ENCODE data around the gene ERVK3-1. TPM values are rescaled to one million over a fixed set of nuclear protein-coding genes. Genes with fewer than 3 reads are reported as not detected.

Gene ERVK3-1
- total RNA-seq, 1 donor from 2014 or later, result 36.2 TPM

DNA sequence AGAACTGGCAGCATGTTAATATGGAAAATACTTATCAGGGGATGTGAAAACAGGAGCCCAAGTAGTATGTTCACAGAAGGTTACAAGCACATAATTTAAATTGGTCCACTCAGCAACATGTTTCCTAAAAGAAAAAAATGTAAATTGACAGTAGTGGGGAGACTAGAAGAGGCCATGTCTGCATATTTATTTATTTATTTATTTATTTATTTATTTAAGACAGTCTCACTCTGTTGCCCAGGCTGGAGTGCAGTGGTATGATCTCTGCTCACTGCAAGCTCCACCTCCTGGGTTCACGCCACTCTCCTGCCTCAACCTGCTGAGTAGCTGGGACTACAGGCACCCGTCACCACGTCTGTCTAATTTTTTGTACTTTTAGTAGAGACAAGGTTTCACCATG, 40.1 kb upstream of the ERVK3-1 start:
- Mint-ChIP-seq H3K4me1 (ENCODE audit: unreplicated experiment) (no peaks in the 10 kb centered on the region), H3K4me3 (ENCODE audit: unreplicated experiment) (no peak overlapping the region), H3K36me3 (ENCODE audit: unreplicated experiment) (peaks cover 59% of the 10 kb centered on the region), H3K9me3 (ENCODE audit: unreplicated experiment) (peaks cover 13% of the 10 kb centered on the region), H3K27ac (ENCODE audit: unreplicated experiment) (no peak overlapping the region), H3K27me3 (ENCODE audit: unreplicated experiment) (no peaks in the 10 kb centered on the region)
- TF ChIP-seq, protein P1, sequence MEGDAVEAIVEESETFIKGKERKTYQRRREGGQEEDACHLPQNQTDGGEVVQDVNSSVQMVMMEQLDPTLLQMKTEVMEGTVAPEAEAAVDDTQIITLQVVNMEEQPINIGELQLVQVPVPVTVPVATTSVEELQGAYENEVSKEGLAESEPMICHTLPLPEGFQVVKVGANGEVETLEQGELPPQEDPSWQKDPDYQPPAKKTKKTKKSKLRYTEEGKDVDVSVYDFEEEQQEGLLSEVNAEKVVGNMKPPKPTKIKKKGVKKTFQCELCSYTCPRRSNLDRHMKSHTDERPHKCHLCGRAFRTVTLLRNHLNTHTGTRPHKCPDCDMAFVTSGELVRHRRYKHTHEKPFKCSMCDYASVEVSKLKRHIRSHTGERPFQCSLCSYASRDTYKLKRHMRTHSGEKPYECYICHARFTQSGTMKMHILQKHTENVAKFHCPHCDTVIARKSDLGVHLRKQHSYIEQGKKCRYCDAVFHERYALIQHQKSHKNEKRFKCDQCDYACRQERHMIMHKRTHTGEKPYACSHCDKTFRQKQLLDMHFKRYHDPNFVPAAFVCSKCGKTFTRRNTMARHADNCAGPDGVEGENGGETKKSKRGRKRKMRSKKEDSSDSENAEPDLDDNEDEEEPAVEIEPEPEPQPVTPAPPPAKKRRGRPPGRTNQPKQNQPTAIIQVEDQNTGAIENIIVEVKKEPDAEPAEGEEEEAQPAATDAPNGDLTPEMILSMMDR (IDR thresholded peaks at IDR 0.05), result no peak
- DNase-seq (ENCODE audit: extremely low spot score, unreplicated experiment), result no peak

DNA sequence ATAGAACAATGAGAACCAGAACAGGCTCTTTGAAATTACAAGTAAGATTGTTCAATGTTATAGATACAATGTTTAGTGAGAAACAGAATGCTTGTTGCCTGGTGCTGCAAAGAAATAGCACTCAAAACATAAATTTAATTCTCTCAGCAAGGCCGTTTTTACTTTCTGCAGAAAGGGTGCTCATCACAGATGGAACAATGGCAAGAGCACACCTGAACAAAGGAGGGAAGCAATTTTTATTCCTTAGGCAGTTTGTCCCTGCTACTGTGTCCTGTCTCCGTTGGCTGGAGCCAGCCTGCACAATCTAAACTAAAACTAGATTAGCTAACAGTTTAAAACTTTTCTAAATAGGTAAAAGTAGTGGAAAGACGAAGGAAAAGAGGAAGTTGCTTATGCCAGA, 36.8 kb upstream of the ERVK3-1 start:
- Mint-ChIP-seq H3K4me1 (ENCODE audit: unreplicated experiment) (no peaks in the 10 kb centered on the region), H3K9me3 (ENCODE audit: unreplicated experiment) (peaks cover 5% of the 10 kb centered on the region), H3K36me3 (ENCODE audit: unreplicated experiment) (peaks cover 52% of the 10 kb centered on the region)

DNA sequence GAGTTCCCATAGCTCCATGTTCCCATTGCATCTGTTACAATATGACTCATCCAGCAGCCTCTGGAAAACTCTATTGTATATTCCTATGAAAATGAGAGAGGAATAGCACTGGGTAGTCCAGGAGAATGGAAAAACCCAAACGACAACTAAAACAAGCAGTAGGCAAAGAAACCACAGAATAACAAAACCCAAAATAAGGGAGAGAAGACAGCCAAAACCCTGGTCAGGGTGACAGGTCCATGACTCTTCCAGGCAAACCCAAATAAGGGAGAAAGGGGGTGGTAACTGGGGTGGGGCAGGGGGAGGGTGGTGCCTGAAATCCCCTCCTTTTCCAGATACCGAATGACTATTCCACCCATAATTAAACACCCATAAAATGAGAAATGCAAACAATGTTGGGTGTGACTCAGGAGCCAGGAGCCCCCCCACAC, 30.4 kb upstream of the ERVK3-1 start:
- H3K27me3 Mint-ChIP-seq (ENCODE audit: unreplicated experiment), result no peaks in the 10 kb centered on the region
- no peak overlapping the region for H3K27ac Mint-ChIP-seq (ENCODE audit: unreplicated experiment)
- TF ChIP-seq, protein P1 (IDR thresholded peaks at IDR 0.05), result no peak
- no peak for DNase-seq (ENCODE audit: extremely low spot score, unreplicated experiment)
- H3K4me1 Mint-ChIP-seq (ENCODE audit: unreplicated experiment), result peaks cover 14% of the 10 kb centered on the region
- H3K4me3 Mint-ChIP-seq (ENCODE audit: unreplicated experiment), result no peak overlapping the region
- peaks cover 51% of the 10 kb centered on the region for H3K36me3 Mint-ChIP-seq (ENCODE audit: unreplicated experiment)
- H3K9me3 Mint-ChIP-seq (ENCODE audit: unreplicated experiment), result peaks cover 6% of the 10 kb centered on the region

More for the DNA sequence above, 36.8 kb upstream of the ERVK3-1 start:
- no peak overlapping the region for H3K4me3 Mint-ChIP-seq (ENCODE audit: unreplicated experiment)
- no peak overlapping the region for H3K27ac Mint-ChIP-seq (ENCODE audit: unreplicated experiment)
- TF ChIP-seq, protein P1 (IDR thresholded peaks at IDR 0.05), result no peak
- H3K27me3 Mint-ChIP-seq (ENCODE audit: unreplicated experiment), result no peaks in the 10 kb centered on the region
- no peak for DNase-seq (ENCODE audit: extremely low spot score, unreplicated experiment)

DNA sequence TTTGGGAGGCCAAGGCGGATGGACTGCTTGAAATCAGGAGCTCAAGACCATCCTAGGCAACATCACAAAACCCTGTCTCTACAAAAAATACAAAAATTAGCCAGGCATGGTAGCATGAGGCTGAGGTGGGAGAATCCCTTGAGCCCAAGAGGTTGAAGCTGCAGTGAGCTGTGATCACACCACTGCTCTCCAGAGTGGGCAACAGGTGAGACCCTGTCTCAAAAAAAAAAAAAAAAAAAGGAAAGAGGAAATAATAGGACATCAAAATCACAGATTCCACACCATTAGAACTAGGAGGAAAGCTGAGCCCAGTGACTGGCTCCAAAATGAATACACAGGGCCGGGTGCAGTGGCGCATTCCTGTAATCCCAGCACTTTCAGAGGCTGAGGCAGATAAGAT, 29.6 kb upstream of the ERVK3-1 start:
- TF ChIP-seq, protein P1 (IDR thresholded peaks at IDR 0.05), result no peak
- DNase-seq (ENCODE audit: extremely low spot score, unreplicated experiment), result no peak
- H3K27ac Mint-ChIP-seq (ENCODE audit: unreplicated experiment), result no peak overlapping the region
- H3K36me3 Mint-ChIP-seq (ENCODE audit: unreplicated experiment), result peaks cover 46% of the 10 kb centered on the region
- peaks cover 6% of the 10 kb centered on the region for H3K9me3 Mint-ChIP-seq (ENCODE audit: unreplicated experiment)
- peaks cover 20% of the 10 kb centered on the region for H3K4me1 Mint-ChIP-seq (ENCODE audit: unreplicated experiment)
- H3K4me3 Mint-ChIP-seq (ENCODE audit: unreplicated experiment), result no peak overlapping the region
- H3K27me3 Mint-ChIP-seq (ENCODE audit: unreplicated experiment), result no peaks in the 10 kb centered on the region

DNA sequence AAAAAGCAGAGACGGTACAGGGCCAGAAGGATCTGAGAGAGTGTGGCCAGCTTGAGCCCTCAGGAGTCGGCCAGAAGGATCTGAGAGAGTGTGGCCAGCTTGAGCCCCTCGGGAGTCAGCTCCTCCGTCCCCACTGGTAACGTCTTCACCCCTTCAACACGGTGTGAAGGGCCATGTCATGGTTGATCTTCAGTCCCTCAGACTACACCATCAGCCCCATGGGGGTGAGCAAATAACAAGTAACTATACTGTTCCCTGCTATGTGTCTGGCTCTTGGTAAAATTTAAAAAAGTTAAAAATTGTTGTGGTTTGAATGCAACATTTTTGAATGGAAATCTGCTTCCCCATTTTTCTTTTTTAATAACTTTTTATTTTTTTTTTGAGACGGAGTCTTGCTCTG, 28.0 kb upstream of the ERVK3-1 start:
- Mint-ChIP-seq H3K27ac (ENCODE audit: unreplicated experiment) (no peak overlapping the region), H3K27me3 (ENCODE audit: unreplicated experiment) (no peaks in the 10 kb centered on the region), H3K4me3 (ENCODE audit: unreplicated experiment) (no peak overlapping the region), H3K36me3 (ENCODE audit: unreplicated experiment) (peaks cover 38% of the 10 kb centered on the region), H3K9me3 (ENCODE audit: unreplicated experiment) (peaks cover 6% of the 10 kb centered on the region), H3K4me1 (ENCODE audit: unreplicated experiment) (peaks cover 25% of the 10 kb centered on the region)
- TF ChIP-seq, protein P1 (IDR thresholded peaks at IDR 0.05), result no peak
- DNase-seq (ENCODE audit: extremely low spot score, unreplicated experiment), result no peak

All from osteocyte (in vitro differentiated cells).